Astrocyte (in vitro differentiated cells and primary cell): ENCODE measurements around the gene SP9.

Experiments
- EZH2 ChIP-seq: IDR thresholded peaks from 2 replicates; pipeline ENCODE4 v1.6.1; 2012; ENCODE audit warnings: mild to moderate bottlenecking, low read length, inconsistent platforms; ENCODE audit not compliant: insufficient read depth
- TF ChIP-seq, protein P1 (sequence below): IDR thresholded peaks from 2 replicates; pipeline ENCODE4 v1.5.1; 2011; ENCODE audit warnings: low read depth, mild to moderate bottlenecking, inconsistent platforms, low read length, moderate library complexity; ENCODE audit not compliant: insufficient read depth

DNA sequence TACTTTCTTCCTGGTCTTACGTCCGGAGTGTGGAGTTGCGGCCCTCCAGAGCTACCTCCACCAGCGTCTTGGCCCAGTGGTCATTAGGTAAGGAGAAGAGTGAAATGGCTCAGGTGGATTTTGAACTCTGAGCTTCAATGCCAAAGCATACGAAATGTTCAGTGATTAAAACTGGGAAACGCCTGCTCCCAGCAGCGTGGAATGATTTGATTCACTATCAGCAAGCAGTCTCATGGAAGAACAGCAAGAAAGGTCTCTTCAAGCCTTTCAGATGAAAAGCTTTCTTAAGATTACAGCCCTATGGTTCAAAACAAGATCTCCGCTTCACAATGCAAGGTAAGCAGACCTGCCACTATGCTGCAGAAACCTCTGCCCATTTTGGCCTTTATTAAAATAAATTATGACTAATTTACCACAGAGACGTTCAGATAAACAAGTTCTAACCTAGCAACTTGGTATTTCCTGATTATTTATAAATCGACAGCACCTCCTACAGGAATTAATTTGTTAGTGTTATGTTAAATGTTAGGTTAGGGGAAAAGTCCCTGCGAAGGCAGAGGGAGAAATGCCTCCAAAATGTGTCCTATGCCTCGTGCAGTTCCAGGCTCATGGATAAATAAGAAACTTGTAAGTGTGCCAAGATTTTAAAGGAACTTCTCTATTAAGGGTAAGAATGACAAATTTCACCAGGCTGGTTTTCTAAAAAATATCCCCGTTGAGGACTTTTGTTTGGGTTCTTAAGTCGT is 10.1 kb downstream of the SP9 start:
- TF ChIP-seq, protein P1, sequence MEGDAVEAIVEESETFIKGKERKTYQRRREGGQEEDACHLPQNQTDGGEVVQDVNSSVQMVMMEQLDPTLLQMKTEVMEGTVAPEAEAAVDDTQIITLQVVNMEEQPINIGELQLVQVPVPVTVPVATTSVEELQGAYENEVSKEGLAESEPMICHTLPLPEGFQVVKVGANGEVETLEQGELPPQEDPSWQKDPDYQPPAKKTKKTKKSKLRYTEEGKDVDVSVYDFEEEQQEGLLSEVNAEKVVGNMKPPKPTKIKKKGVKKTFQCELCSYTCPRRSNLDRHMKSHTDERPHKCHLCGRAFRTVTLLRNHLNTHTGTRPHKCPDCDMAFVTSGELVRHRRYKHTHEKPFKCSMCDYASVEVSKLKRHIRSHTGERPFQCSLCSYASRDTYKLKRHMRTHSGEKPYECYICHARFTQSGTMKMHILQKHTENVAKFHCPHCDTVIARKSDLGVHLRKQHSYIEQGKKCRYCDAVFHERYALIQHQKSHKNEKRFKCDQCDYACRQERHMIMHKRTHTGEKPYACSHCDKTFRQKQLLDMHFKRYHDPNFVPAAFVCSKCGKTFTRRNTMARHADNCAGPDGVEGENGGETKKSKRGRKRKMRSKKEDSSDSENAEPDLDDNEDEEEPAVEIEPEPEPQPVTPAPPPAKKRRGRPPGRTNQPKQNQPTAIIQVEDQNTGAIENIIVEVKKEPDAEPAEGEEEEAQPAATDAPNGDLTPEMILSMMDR = peak; percentile 50
- TF ChIP-seq EZH2 = no peak
